GM19193 (cell line): ENCODE results near the gene OTOP3.

ENCODE experiments used
- POLR2A ChIP-seq: IDR thresholded peaks from 4 replicates; pipeline ENCODE4 v1.6.1; 2011; ENCODE audit not compliant: insufficient read depth, insufficient read length; ENCODE audit errors: extremely low read depth

The OTOP3 gene

GRCh38 chr17:74904687-74905409 lies 30.9 kb upstream of the OTOP3 start:
- TF ChIP-seq POLR2A, result no peak

- no peak for TF ChIP-seq POLR2A
Observed at GRCh38 chr17:74907012-74907411, 28.7 kb upstream of the OTOP3 start.

- TF ChIP-seq POLR2A, result no peak
Observed at GRCh38 chr17:74916136-74916850, 19.4 kb upstream of the OTOP3 start.

GRCh38 chr17:74916851-74917199 lies 18.9 kb upstream of the OTOP3 start:
- TF ChIP-seq POLR2A, result no peak

- no peak for TF ChIP-seq POLR2A
Observed at GRCh38 chr17:74917430-74917829, 18.3 kb upstream of the OTOP3 start.

- no peak for TF ChIP-seq POLR2A
Observed at GRCh38 chr17:74918906-74919305, 16.8 kb upstream of the OTOP3 start.

- no peak for TF ChIP-seq POLR2A
Observed at GRCh38 chr17:74919440-74920305, 16.0 kb upstream of the OTOP3 start.

- TF ChIP-seq POLR2A, result no peak
Observed at GRCh38 chr17:74920306-74920620, 15.4 kb upstream of the OTOP3 start.

- TF ChIP-seq POLR2A, result no peak
Observed at GRCh38 chr17:74920642-74921025, 15.1 kb upstream of the OTOP3 start.

- TF ChIP-seq POLR2A, result no peak
Observed at GRCh38 chr17:74921026-74921681, 14.5 kb upstream of the OTOP3 start.

- no peak for TF ChIP-seq POLR2A
Observed at GRCh38 chr17:74921769-74922168, 13.9 kb upstream of the OTOP3 start.

- TF ChIP-seq POLR2A, result no peak
Observed at GRCh38 chr17:74922172-74922571, 13.5 kb upstream of the OTOP3 start.

- no peak for TF ChIP-seq POLR2A
Observed at GRCh38 chr17:74922694-74923537, 12.8 kb upstream of the OTOP3 start, which contains the start of gene USH1G. Gene USH1G (minus strand): TSS chr17:74923255. CDS start chr17:74923073, 182 bp downstream.
